ENCODE measurements around the gene LIG1. TPM values are rescaled to one million over a fixed set of nuclear protein-coding genes. Genes with fewer than 3 reads are reported as not detected.
A peak's percentile ranks its signal among the peaks of the same experiment; 100 is the strongest.

Gene LIG1
- total RNA-seq, 1 donor from 2014 or later: 4.5 TPM

GRCh38 chr19:48118131-48118517 lies 52.0 kb downstream of the LIG1 start:
- H3K4me3 ChIP-seq (ENCODE audit: low read depth, low read length): no peak overlapping the region
- H3K36me3 ChIP-seq (ENCODE audit: control insufficient read depth, insufficient read depth, low read length): peaks cover 3% of the 10 kb centered on the region
- H3K27me3 ChIP-seq (ENCODE audit: control insufficient read depth, insufficient read depth, low read length): no peaks in the 10 kb centered on the region
- no peak for TF ChIP-seq CTCF (IDR thresholded peaks at IDR 0.05; ENCODE audit: insufficient read depth, low read length, severe bottlenecking)
- FAIRE-seq (no peak), DNase-seq (ENCODE audit: low read depth) (no peak)

- no peak for FAIRE-seq
- H3K27me3 ChIP-seq (ENCODE audit: control insufficient read depth, insufficient read depth, low read length): no peaks in the 10 kb centered on the region
Observed at GRCh38 chr19:48117515-48118130, 52.5 kb downstream of the LIG1 start.

GRCh38 chr19:48113190-48113917 lies 56.8 kb downstream of the LIG1 start:
- Histone ChIP-seq H3K27me3 (ENCODE audit: control insufficient read depth, insufficient read depth, low read length) (no peaks in the 10 kb centered on the region), H3K36me3 (ENCODE audit: control insufficient read depth, insufficient read depth, low read length) (peaks cover 1% of the 10 kb centered on the region), H3K4me3 (ENCODE audit: low read depth, low read length) (no peak overlapping the region)
- FAIRE-seq (no peak), DNase-seq (ENCODE audit: low read depth) (peak; percentile 28)
- TF ChIP-seq CTCF (IDR thresholded peaks at IDR 0.05; ENCODE audit: insufficient read depth, low read length, severe bottlenecking): no peak

More at GRCh38 chr19:48117515-48118130, 52.5 kb downstream of the LIG1 start:
- DNase-seq (ENCODE audit: low read depth): no peak
- H3K4me3 ChIP-seq (ENCODE audit: low read depth, low read length): no peak overlapping the region
- H3K36me3 ChIP-seq (ENCODE audit: control insufficient read depth, insufficient read depth, low read length): peaks cover 3% of the 10 kb centered on the region
- no peak for TF ChIP-seq CTCF (IDR thresholded peaks at IDR 0.05; ENCODE audit: insufficient read depth, low read length, severe bottlenecking)

GRCh38 chr19:48111280-48111679 lies 58.9 kb downstream of the LIG1 start:
- TF ChIP-seq CTCF (IDR thresholded peaks at IDR 0.05; ENCODE audit: insufficient read depth, low read length, severe bottlenecking): no peak
- H3K27me3 ChIP-seq (ENCODE audit: control insufficient read depth, insufficient read depth, low read length): no peaks in the 10 kb centered on the region
- no peak for FAIRE-seq
- H3K36me3 ChIP-seq (ENCODE audit: control insufficient read depth, insufficient read depth, low read length): peaks cover 1% of the 10 kb centered on the region
- H3K4me3 ChIP-seq (ENCODE audit: low read depth, low read length): no peak overlapping the region
- DNase-seq (ENCODE audit: low read depth): no peak

- no peak for TF ChIP-seq CTCF (IDR thresholded peaks at IDR 0.05; ENCODE audit: insufficient read depth, low read length, severe bottlenecking)
- DNase-seq (ENCODE audit: low read depth): peak; percentile 71
- Histone ChIP-seq H3K36me3 (ENCODE audit: control insufficient read depth, insufficient read depth, low read length) (peaks cover 1% of the 10 kb centered on the region), H3K4me3 (ENCODE audit: low read depth, low read length) (peak within 1 kb of the TSS; percentile 43), H3K27me3 (ENCODE audit: control insufficient read depth, insufficient read depth, low read length) (no peaks in the 10 kb centered on the region)
- FAIRE-seq: no peak
Observed at GRCh38 chr19:48110350-48110966, 59.7 kb downstream of the LIG1 start, which contains the start of gene PLA2G4C. Gene PLA2G4C, minus strand, starts transcription at chr19:48110817. Its CDS starts 4,288 bp downstream, at chr19:48106529.

Data from bronchial epithelial cell (primary cell).